NOMO-1 treated with dmso at 0.1 percent for 144 hours (cell line): ENCODE data around the gene PNMA8B.
"Not testable (repeated sequence)": the region's sequence is repeated elsewhere in the genome, so short reads cannot be mapped to it uniquely, and the experiment has no call there.

Experiments used
- DNase-seq: peaks from one replicate; lab custom pipeline; 2025; ENCODE audit not compliant: unreplicated experiment; lab: John Stamatoyannopoulos, UW

The PNMA8B gene

DNA sequence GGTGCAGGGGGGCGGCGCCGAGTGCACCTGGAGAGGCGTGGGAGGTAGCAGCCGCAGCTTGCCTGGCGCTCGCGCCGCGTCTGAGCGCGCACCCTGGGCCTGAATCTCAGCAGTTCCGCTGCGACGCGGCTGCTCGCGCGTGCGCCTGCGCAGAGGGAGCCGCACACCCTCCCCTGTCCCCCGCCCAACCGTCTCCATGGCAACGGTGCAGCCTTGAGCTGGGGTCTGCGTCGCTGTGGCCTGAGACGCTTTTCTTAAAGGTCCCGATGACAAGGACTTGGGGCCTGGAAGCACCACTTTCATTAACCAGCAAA lies at the start of gene PNMA8B:
TSS of gene PNMA8B (minus strand) at position 82 of the 314 bp plus-strand sequence. CDS start 402 bp downstream, outside the sequence.
- DNase-seq: no peak

DNA sequence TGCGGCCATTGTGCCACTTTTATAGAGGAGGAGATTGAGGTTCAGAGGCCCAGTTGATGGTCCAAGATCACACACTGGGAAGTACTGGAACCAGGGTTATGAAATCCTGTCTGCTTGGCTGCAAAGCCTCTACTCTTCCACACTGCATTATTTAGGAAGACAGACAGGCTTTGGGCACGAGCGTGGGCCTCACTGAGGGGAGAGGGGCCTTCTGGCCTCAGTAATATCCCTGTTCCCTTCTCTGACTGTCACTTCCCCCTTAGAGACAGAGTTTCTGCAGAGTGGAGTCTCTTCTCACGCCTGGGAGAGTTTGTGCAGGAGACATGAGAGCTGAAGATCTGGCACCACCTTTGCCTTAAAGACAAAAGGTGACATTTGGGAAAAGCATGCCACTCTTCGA lies 49.0 kb upstream of the PNMA8B start:
- no peak for DNase-seq

DNA sequence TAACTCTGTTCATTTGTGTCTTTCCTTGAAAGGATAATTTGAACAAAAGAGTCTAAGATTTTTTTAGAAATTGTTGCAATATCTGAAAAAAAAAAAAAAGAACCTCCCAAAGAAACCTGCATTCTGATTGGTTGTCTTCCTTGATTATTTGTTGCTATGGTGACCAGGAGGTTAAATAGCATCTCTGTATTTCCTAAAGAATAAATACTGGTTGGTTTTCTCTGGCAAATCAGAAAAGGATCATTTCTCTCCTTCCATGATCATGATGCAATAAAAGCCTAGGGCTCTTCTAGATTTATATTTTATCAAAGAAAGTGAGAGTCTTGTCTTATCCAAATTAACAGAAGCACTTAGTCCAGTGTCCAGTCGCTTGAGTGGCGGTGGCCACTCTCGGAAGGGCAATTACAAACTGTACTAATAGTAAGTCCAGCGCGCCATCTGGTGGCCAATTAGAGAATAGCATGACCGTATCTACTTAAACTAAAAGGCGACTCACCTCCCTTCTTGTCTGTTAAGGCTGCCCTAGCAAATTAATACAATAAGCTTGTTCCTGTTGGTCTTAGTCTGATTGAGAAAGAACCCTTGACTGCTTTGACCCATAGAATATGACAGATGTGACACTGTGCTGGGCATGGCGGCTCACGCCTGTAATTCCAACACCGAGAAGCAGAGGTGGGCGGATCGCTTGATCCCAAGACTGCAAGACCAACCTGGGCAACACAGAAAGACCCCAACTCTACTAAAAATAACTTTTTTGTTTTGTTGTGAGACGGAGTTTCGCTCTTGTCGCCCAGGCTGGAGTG lies 47.0 kb upstream of the PNMA8B start:
- DNase-seq: peak; percentile 67

GRCh38 chr19:46537136-46538097 lies 41.8 kb upstream of the PNMA8B start:
- DNase-seq: no peak

GRCh38 chr19:46536391-46536790 lies 40.7 kb upstream of the PNMA8B start:
- DNase-seq: no peak

DNA sequence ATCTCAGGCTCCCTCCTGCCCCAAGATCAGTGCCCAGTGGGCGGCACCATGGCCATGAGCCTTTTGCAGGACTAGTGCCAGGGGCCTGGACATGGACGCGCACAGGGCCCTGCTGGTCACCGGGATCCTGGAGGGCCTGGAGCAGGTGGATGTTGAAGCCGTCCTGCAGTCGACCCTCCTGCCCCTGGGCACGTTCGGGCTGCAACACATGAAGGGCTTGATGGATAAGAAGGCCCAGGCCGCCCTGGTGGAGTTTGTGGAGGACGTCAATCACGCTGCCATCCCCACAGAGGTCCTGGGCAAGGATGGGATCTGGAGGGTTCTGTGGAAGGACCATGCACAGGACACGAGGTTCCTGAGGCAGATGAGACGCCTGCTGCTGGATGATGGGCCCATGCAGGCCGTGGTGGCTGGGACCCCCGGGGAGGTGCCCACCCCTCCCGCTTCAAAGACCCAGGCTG lies 38.0 kb upstream of the PNMA8B start:
- no peak for DNase-seq

GRCh38 chr19:46533078-46533620 lies 37.5 kb upstream of the PNMA8B start:
- no peak for DNase-seq

- no peak for DNase-seq
Observed at GRCh38 chr19:46530636-46531035, 35.0 kb upstream of the PNMA8B start.

GRCh38 chr19:46529622-46530451 lies 34.2 kb upstream of the PNMA8B start:
- DNase-seq: peak; percentile 97

DNA sequence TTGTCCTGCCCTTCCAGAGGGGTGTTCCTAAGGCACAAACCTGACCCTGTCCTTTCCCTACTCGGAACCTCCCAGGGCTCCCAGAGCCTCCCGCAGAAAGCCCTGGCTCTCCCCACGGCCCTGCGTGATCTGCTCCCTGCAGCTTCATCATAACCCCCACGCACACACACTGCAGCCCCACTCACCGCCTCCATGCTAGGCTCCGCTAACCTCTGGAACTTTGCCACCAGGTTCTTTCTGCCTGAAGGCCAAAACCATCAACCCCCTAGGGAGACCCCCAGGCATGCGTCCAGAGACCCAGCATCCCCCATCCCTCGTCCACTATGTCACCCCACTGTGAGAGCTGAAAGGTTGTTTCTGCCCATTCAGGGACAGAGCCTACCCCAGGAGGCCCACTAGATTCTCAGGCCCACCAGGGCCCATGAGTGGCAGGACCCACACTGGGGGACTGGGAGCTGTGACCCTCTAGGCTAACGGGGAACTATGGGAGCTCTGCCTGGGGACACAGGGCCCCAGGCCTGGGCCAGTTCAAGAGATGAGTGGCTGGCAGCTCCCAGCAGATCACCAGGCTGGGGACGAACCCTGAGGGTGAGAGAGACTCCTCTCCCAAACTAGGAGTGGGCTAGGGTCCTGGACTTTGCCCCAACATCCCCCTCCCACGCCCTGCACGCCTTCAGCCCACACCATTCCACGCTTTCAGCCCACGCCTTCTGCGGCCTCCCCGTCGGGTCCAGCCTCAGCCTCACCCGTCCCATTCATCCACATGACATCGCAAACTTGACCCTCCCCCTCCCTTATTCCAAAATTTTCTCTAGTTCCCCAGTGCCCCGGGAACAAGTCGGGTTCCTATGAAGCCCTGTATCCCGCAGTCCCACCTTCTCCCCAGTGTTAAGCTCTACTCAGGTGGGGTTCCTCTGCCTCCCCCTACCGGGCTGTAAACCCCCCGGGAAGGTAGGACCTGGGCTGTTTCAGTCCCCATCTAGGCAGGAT lies 33.2 kb upstream of the PNMA8B start:
- no peak for DNase-seq

DNA sequence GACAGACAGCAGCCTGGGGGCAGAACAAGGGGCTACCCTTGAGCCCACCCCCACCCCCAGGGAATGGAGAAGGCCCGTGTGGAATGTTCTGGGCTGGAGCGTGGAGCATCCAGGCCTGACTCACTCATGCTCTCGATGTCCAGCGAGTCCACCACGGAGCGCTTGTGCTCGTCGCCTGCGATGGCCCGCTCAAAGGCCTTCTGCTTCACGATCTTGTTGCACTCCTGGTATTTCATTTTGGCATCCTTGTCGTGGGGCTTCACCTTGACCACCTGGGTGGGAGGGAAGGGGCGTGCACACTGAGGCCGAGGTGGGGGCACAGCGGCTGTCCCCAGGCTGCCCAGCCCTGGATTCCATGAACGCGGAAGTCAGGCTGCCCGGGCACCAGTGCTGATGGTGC lies 31.1 kb upstream of the PNMA8B start:
- DNase-seq: not testable (repeated sequence)

- DNase-seq: no peak
Observed at GRCh38 chr19:46524308-46524707, 28.6 kb upstream of the PNMA8B start.

DNA sequence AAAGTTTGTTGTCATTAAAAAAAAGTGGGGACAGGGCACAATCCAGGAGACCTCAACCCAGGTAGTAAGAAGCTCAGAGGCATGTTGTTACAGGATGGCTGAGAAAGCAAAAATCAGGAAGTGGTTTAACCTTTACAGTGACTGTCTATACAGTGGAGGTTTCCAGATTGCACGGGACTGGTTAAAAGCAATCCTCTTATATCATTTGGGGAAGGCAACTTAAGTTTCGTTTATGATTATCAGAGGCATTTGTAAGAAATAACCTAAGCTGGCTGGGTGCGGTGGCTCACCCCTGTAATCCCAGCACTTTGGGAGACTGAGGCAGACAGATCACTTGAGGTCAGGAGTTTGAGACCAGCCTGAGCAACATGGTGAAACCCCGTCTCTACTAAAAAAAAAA lies 27.3 kb upstream of the PNMA8B start:
- peak; percentile 54 for DNase-seq

DNA sequence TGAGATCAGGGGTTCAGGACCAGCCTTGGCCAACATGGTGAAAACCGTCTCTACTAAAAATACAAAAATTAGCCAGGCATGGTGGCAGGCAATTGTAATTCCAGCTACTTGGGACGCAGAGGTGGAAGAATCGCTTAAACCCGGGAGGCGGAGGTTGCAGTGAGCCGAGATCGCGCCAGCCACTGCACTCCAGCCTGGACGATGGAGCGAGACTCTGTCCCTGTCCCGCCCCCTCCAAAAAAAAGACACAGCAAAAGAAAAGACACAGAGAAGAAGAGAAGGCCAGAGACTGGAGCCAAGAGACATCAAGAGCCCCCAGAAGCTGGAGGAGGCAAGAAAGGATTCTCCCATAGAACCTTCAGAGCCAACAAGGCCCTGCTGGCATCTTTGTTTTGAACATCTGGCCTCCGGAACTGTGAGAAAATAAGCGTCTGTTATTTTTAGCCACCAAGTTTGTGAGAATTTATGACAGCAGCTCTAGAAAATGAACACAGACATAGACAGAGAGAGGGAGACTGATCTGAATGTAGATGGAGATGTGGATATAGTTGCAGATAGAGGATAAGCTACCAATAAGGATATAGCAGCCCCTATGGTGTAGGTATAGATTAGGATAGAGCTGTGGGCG lies 25.7 kb upstream of the PNMA8B start:
- DNase-seq: no peak

- DNase-seq: no peak
Observed at GRCh38 chr19:46520616-46521015, 24.9 kb upstream of the PNMA8B start.

DNA sequence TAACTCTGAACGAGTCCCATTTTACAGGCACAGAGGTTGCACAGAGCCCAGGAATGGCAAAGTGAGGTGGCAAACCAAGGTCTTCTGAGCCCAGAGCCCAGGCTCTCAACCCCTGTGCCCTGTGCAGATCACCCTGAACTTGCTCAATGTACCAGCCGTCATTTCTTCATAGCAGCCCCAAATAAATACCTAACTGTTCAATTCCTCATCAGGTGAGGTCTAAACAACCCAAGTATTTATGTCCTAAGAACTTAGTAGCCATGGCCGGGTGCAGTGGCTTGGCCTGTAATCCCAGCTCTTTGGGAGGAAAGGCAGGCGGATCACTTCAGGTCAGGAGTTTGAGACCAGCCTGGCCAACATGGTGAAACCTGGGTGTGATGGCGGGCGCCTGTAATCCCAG lies 21.8 kb upstream of the PNMA8B start:
- DNase-seq: no peak

- DNase-seq: peak; percentile 28
Observed at GRCh38 chr19:46515879-46516350, 20.2 kb upstream of the PNMA8B start.

DNA sequence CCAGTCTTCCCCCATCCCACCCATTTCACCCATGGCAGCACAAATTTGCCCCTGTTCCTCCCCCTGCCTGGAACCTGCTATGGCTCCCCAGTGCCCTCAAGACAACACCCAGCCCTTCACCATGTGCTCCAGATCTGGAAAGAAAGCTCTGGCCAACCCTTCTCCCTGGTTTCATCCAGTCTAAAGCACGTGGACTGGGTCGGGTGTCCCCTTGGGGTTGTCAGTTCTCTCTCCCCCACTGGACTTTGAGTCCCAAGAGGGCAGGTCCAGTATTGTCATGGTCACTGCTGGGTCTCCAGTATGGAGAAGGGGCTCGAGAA lies 19.6 kb upstream of the PNMA8B start:
- no peak for DNase-seq

GRCh38 chr19:46514589-46515289 lies 19.1 kb upstream of the PNMA8B start:
- DNase-seq: no peak
